B cell (primary cell): ENCODE results near the gene PRM1. TPM values are rescaled to one million over a fixed set of nuclear protein-coding genes. Genes with fewer than 3 reads are reported as not detected.

Experiments
- ATAC-seq: fragments of 200-7000 bp; cut with Tn5 transposase; one replicate; pipeline ENCODE4 v1.10.0; 2021; ENCODE audit warnings: low read depth, mild to moderate bottlenecking, moderate number of reproducible peaks, moderate library complexity
- CTCF ChIA-PET: fragments of 350-600 bp; sonication (Branson Sonifier 250); formaldehyde crosslinking; loops from one replicate; lab custom pipeline; 2021; ENCODE audit warnings: antibody characterized with exemption, inconsistent platforms; lab: Charles Lee
- POLR2A ChIA-PET: fragments of 350-600 bp; sonication (Branson Sonifier 250); formaldehyde crosslinking; loops from one replicate; lab custom pipeline; 2021; ENCODE audit warnings: antibody characterized with exemption; lab: Charles Lee
- DNase-seq: peaks from one replicate; pipeline ENCODE4 v3.0.0; 2013
- H2AFZ ChIP-seq: 2 replicates; pipeline ENCODE4 v1.6.1; 2012; ENCODE audit warnings: mild to moderate bottlenecking, low read depth, low read length; ENCODE audit not compliant: insufficient read depth, poor library complexity, severe bottlenecking
- H3K27ac ChIP-seq, 2 donors: 1 replicate in 1 of 2; 2 replicates in 1 of 2; pipeline ENCODE4 v1.5.1; 2012 to 2013; ENCODE audit warnings: low read length in 2 of 2, mild to moderate bottlenecking in 2 of 2, moderate library complexity in 1 of 2
- H3K27me3 ChIP-seq, 4 experiments: fragments of 200-600 bp in 1 of 4; sonication (generic) in 1 of 4; replicated peaks in 1 of 4; 1 replicate in 2 of 4; 2 replicates in 2 of 4; pipeline versions ENCODE4 v1.6.1 to v1.7.0; 2013 to 2016; ENCODE audit warnings: low read length in 3 of 4, mild to moderate bottlenecking in 2 of 4, mixed read lengths in 1 of 4, moderate library complexity in 1 of 4; ENCODE audit not compliant: insufficient read depth in 4 of 4, control insufficient read depth in 3 of 4; ENCODE audit errors: control extremely low read depth in 1 of 4
- H3K36me3 ChIP-seq, 2 experiments: replicated peaks in 1 of 2; 1 replicate in 1 of 2; 2 replicates in 1 of 2; pipeline versions ENCODE4 v1.6.1 to v1.7.1; 2013; ENCODE audit warnings: low read length in 1 of 2; ENCODE audit not compliant: insufficient read depth in 2 of 2, control insufficient read depth in 1 of 2; ENCODE audit errors: control extremely low read depth in 1 of 2, extremely low read depth in 1 of 2
- H3K4me1 ChIP-seq, 2 donors: fragments of 200-600 bp in 1 of 2; sonication (generic) in 1 of 2; 1 replicate in 1 of 2; 2 replicates in 1 of 2; pipeline versions ENCODE4 v1.5.1 to v1.6.1; 2013 to 2017; ENCODE audit warnings: low read length in 2 of 2; ENCODE audit not compliant: control insufficient read depth in 2 of 2, insufficient read depth in 2 of 2
- H3K4me2 ChIP-seq: replicated peaks from 2 replicates; pipeline ENCODE3; 2012; ENCODE audit warnings: mild to moderate bottlenecking, low read depth, low read length; ENCODE audit not compliant: poor library complexity, severe bottlenecking
- H3K4me3 ChIP-seq, 5 experiments: fragments of 200-600 bp in 1 of 5; sonication (generic) in 1 of 5; 1 replicate in 3 of 5; 2 replicates in 2 of 5; pipeline versions ENCODE4 v1.5.1 to v1.7.0; 2011 to 2016; ENCODE audit warnings: low read length in 4 of 5, mild to moderate bottlenecking in 4 of 5, low read depth in 2 of 5, control low read depth in 1 of 5, moderate library complexity in 1 of 5; ENCODE audit not compliant: insufficient read depth in 1 of 5; ENCODE audit errors: control extremely low read depth in 1 of 5, extremely low read depth in 1 of 5
- H3K79me2 ChIP-seq: fragments of 200-600 bp; sonication (generic); one replicate; pipeline ENCODE4 v1.6.0; 2016; ENCODE audit warnings: low read length; ENCODE audit not compliant: control insufficient read depth, insufficient read depth
- H3K9ac ChIP-seq: fragments of 200-600 bp; sonication (generic); 2 replicates; pipeline ENCODE4 v1.6.1; 2017; ENCODE audit warnings: mild to moderate bottlenecking, low read length, moderate library complexity
- H3K9me3 ChIP-seq, 3 donors: one replicate each; pipeline versions ENCODE4 v1.6.1 to v1.7.1; 2013; ENCODE audit warnings: low read length in 2 of 3; ENCODE audit not compliant: control insufficient read depth in 2 of 3, insufficient read depth in 1 of 3; ENCODE audit errors: control extremely low read depth in 1 of 3
- H4K20me1 ChIP-seq: 2 replicates; pipeline ENCODE4 v1.6.0; 2012; ENCODE audit warnings: mild to moderate bottlenecking, low read length; ENCODE audit not compliant: insufficient read depth, control insufficient read depth, poor library complexity, severe bottlenecking
- H3K27ac Mint-ChIP-seq: one replicate; pipeline ENCODE4 v1.8.0; 2021; ENCODE audit warnings: mixed read lengths
- H3K27me3 Mint-ChIP-seq: one replicate; pipeline ENCODE4 v1.8.0; 2021; ENCODE audit warnings: mixed read lengths
- H3K4me1 Mint-ChIP-seq: one replicate; pipeline ENCODE4 v1.8.0; 2021; ENCODE audit warnings: mixed read lengths
- H3K4me3 Mint-ChIP-seq: one replicate; pipeline ENCODE4 v1.8.0; 2021; ENCODE audit warnings: mixed read lengths
- H3K9me3 Mint-ChIP-seq: one replicate; pipeline ENCODE4 v1.8.0; 2022; ENCODE audit warnings: mixed read lengths; ENCODE audit not compliant: insufficient read depth
- CTCF ChIP-seq: fragments of 200-600 bp; IDR thresholded peaks from one replicate; pipeline ENCODE4 v1.8.0; 2022; ENCODE audit warnings: antibody characterized with exemption, mild to moderate bottlenecking
- EZH2 ChIP-seq: IDR thresholded peaks from 2 replicates; pipeline ENCODE4 v1.6.1; 2012; ENCODE audit warnings: borderline replicate concordance, low read depth, mild to moderate bottlenecking, moderate library complexity, low read length; ENCODE audit not compliant: insufficient read depth, poor library complexity, severe bottlenecking
- WGBS: methylation state at CpG from one replicate; pipeline ENCODE4 v1.1.5; 2013; ENCODE audit warnings: missing lambda C conversion rate; ENCODE audit not compliant: insufficient coverage; 5-methylcytosine and 5-hydroxymethylcytosine counted together
- intact Hi-C: fragments of 100-400 bp; cut with micrococcal nuclease; formaldehyde crosslinking; loops from one replicate; pipeline ENCODE4 v1.10.0; 2022
- polyA plus RNA-seq: library from polyadenylated mRNA; depleted of rRNA; stranded (reverse); fragments of >200 nt; gene quantifications from 2 replicates; pipeline ENCODE4 v1.2.3, GENCODE V29; 2012
- total RNA-seq, 2 donors: library from RNA; stranded (reverse); fragments of 120-200 nt in 1 of 2; gene quantifications; 1 replicate in 1 of 2; 2 replicates in 1 of 2; pipeline versions ENCODE4 v1.2.3 to v1.2.4, GENCODE V29; 2013 to 2022

The PRM1 gene
- total and polyA plus RNA-seq, 2 donors (not counting 1 experiment from before 2014, with no cell fraction given): not detected

- Mint-ChIP-seq H3K9me3 (no peaks in the 10 kb centered on the region), H3K27me3 (no peaks in the 10 kb centered on the region), H3K4me3 (no peak overlapping the region), H3K4me1 (peaks cover 70% of the 10 kb centered on the region), H3K27ac (no peak overlapping the region)
- Histone ChIP-seq H3K36me3 (no peaks in the 10 kb centered on the region), H4K20me1 (no peaks in the 10 kb centered on the region), H3K9ac (no peak overlapping the region), H3K4me3 (no peak overlapping the region), H3K4me1 (peaks cover 61 to 66% of the 10 kb centered on the region in 2 donors), H3K27me3 (peaks cover 0 to 6% (median 0%) of the 10 kb centered on the region in 4 experiments), H2AFZ (no peak overlapping the region), H3K9me3 (no peaks in the 10 kb centered on the region), H3K27ac (no peak overlapping the region), H3K79me2 (no peaks in the 10 kb centered on the region), H3K4me2 (no peak overlapping the region)
- ChIA-PET POLR2A (interaction anchor here (0.6 kb wide), 1 partner anchor 39 kb away, joined by 3 read pairs; the partner anchor contains the start of gene SOCS1), CTCF (no interaction called here)
- no peak for DNase-seq
- TF ChIP-seq EZH2 (no peak), CTCF (no peak)
- ATAC-seq: no peak
- intact Hi-C loops: loop anchor here (2.0 kb wide), 1 partner anchor 17 kb away; no protein-coding TSS in a partner anchor
- WGBS: 100% methylated on average over 3 of the region's 4 CpGs
These were observed 14.5 kb upstream of the PRM1 start for GRCh38 chr16:11295672-11296071.

GRCh38 chr16:11292076-11292748 lies 11.1 kb upstream of the PRM1 start:
- Mint-ChIP-seq H3K9me3 (no peaks in the 10 kb centered on the region), H3K4me3 (no peak overlapping the region), H3K4me1 (peaks cover 45% of the 10 kb centered on the region), H3K27me3 (no peaks in the 10 kb centered on the region), H3K27ac (no peak overlapping the region)
- no peak for TF ChIP-seq CTCF
- no peak for TF ChIP-seq EZH2
- intact Hi-C loops: no loop called here
- Histone ChIP-seq H3K36me3 (no peaks in the 10 kb centered on the region), H3K27ac (no peak overlapping the region), H4K20me1 (no peaks in the 10 kb centered on the region), H3K79me2 (no peaks in the 10 kb centered on the region), H2AFZ (no peak overlapping the region), H3K4me1 (peaks cover 29 to 33% of the 10 kb centered on the region in 2 donors), H3K4me3 (no peak overlapping the region), H3K9me3 (no peaks in the 10 kb centered on the region), H3K9ac (no peak overlapping the region), H3K27me3 (peaks cover 0 to 6% (median 0%) of the 10 kb centered on the region in 4 experiments), H3K4me2 (no peak overlapping the region)
- ChIA-PET CTCF (interaction anchor here (0.8 to 1.8 kb wide), 4 partner anchors 13 to 66 kb away, joined by 3 to 5 read pairs (median 4); partner anchors contain the start of gene SOCS1), POLR2A (no interaction called here)
- ATAC-seq: no peak
- WGBS: 100% methylated on average over 3 of the region's 7 CpGs
- no peak for DNase-seq
